Measurements from ENCODE around the gene NLN. TPM values are rescaled to one million over a fixed set of nuclear protein-coding genes. Genes with fewer than 3 reads are reported as not detected.

NLN gene
- total RNA-seq, 4 donors from 2014 or later, result 8.7 to 17.5 (median 13.1) TPM

GRCh38 chr5:65791712-65792673 lies 70.0 kb downstream of the NLN start:
- Histone ChIP-seq H3K27me3 (no peaks in the 10 kb centered on the region), H3K4me1 (no peaks in the 10 kb centered on the region), H3K4me3 (replicated peaks in 1 of 3) (no peak overlapping the region), H3K27ac (no peak overlapping the region), H3K36me3 (no peaks in the 10 kb centered on the region), H3K9me3 (no peaks in the 10 kb centered on the region)
- intact Hi-C loops (cut with DNase I), result no loop called here
- no peak for DNase-seq
- 84 to 86% methylated on average over 17 of the region's 17 CpGs for WGBS, 2 donors
- TF ChIP-seq CTCF (IDR thresholded peaks at IDR 0.05) (no peak), POLR2A (IDR thresholded peaks at IDR 0.05) (no peak)

- Histone ChIP-seq H3K36me3 (no peaks in the 10 kb centered on the region), H3K27me3 (no peaks in the 10 kb centered on the region), H3K27ac (no peak overlapping the region), H3K4me1 (peaks cover 0 to 5% of the 10 kb centered on the region in 2 donors), H3K4me3 (replicated peaks in 1 of 3) (no peak overlapping the region), H3K9me3 (no peaks in the 10 kb centered on the region)
- WGBS, 2 donors, result 96 to 98% methylated on average over 1 of the region's 1 CpG
- TF ChIP-seq CTCF (IDR thresholded peaks at IDR 0.05), result no peak
- no peak for TF ChIP-seq POLR2A (IDR thresholded peaks at IDR 0.05)
- intact Hi-C loops (cut with DNase I), result no loop called here
- no peak for DNase-seq
Observed at GRCh38 chr5:65796269-65796668, 74.3 kb downstream of the NLN start.

- TF ChIP-seq POLR2A (IDR thresholded peaks at IDR 0.05) (no peak), CTCF (IDR thresholded peaks at IDR 0.05) (no peak)
- Histone ChIP-seq H3K9me3 (no peaks in the 10 kb centered on the region), H3K4me1 (peaks cover 0 to 8% of the 10 kb centered on the region in 2 donors), H3K4me3 (replicated peaks in 1 of 3) (no peak overlapping the region), H3K27me3 (no peaks in the 10 kb centered on the region), H3K36me3 (no peaks in the 10 kb centered on the region), H3K27ac (no peak overlapping the region)
- intact Hi-C loops (cut with DNase I), result no loop called here
- 94 to 97% methylated on average over 8 of the region's 8 CpGs for WGBS, 2 donors
- no peak for DNase-seq
Observed at GRCh38 chr5:65796751-65797316, 74.8 kb downstream of the NLN start.

- Histone ChIP-seq H3K4me1 (peaks cover 0 to 8% of the 10 kb centered on the region in 2 donors), H3K27me3 (no peaks in the 10 kb centered on the region), H3K27ac (no peak overlapping the region), H3K4me3 (replicated peaks in 1 of 3) (no peak overlapping the region), H3K36me3 (no peaks in the 10 kb centered on the region), H3K9me3 (no peaks in the 10 kb centered on the region)
- intact Hi-C loops (cut with DNase I), result no loop called here
- 94 to 95% methylated on average over 2 of the region's 2 CpGs for WGBS, 2 donors
- no peak for TF ChIP-seq POLR2A (IDR thresholded peaks at IDR 0.05)
- no peak for TF ChIP-seq CTCF (IDR thresholded peaks at IDR 0.05)
- DNase-seq, result no peak
Observed at GRCh38 chr5:65797481-65797880, 75.5 kb downstream of the NLN start.

- no peak for TF ChIP-seq CTCF (IDR thresholded peaks at IDR 0.05)
- intact Hi-C loops (cut with DNase I), result no loop called here
Observed at GRCh38 chr5:65799857-65800256, 77.9 kb downstream of the NLN start.

More at GRCh38 chr5:65799857-65800256, 77.9 kb downstream of the NLN start:
- Histone ChIP-seq H3K4me1 (peaks cover 0 to 8% of the 10 kb centered on the region in 2 donors), H3K27ac (no peak overlapping the region), H3K9me3 (no peaks in the 10 kb centered on the region), H3K36me3 (no peaks in the 10 kb centered on the region), H3K27me3 (no peaks in the 10 kb centered on the region), H3K4me3 (replicated peaks in 1 of 3) (no peak overlapping the region)
- DNase-seq, result no peak
- WGBS, 2 donors, result 92 to 93% methylated on average over 1 of the region's 1 CpG

Data from thyroid gland (tissue), 4 donors.